Left forelimb (tissue), 1 donor: ENCODE measurements around the gene TPCN1.

Experiments used
- DNase-seq: peaks from one replicate; pipeline ENCODE4 v3.0.0-alpha.2; 2018; ENCODE audit warnings: low spot score

TPCN1 gene

GRCh38 chr12:113340061-113340460 lies 118.8 kb downstream of the TPCN1 start:
- DNase-seq, result no peak

GRCh38 chr12:113341535-113341934 lies 120.3 kb downstream of the TPCN1 start:
- no peak for DNase-seq

- no peak for DNase-seq
Measured at GRCh38 chr12:113345318-113345717, 124.1 kb downstream of the TPCN1 start.

- DNase-seq, result no peak
Measured at GRCh38 chr12:113346353-113346752, 125.1 kb downstream of the TPCN1 start.

- no peak for DNase-seq
Measured at GRCh38 chr12:113347107-113347506, 125.8 kb downstream of the TPCN1 start.

GRCh38 chr12:113347892-113348291 lies 126.6 kb downstream of the TPCN1 start:
- DNase-seq, result no peak
